Activated CD8-positive, alpha-beta T cell treated with anti-CD3 and anti-CD28 coated beads for 36 hours (primary cell): Measurements from ENCODE around the gene PWWP2B. TPM values are rescaled to one million over a fixed set of nuclear protein-coding genes. Genes with fewer than 3 reads are reported as not detected.

Experiments used
- ATAC-seq: fragments of 200-7000 bp; cut with Tn5 transposase; one replicate; pipeline ENCODE4 v1.10.0; 2021; ENCODE audit warnings: mild to moderate bottlenecking, moderate library complexity
- CTCF ChIA-PET: fragments of 350-600 bp; sonication (Branson Sonifier 250); formaldehyde crosslinking; loops from one replicate; lab custom pipeline; 2021; ENCODE audit warnings: antibody characterized with exemption; lab: Charles Lee
- POLR2A ChIA-PET: fragments of 350-600 bp; sonication (Branson Sonifier 250); formaldehyde crosslinking; loops from one replicate; lab custom pipeline; 2021; ENCODE audit warnings: antibody characterized with exemption; lab: Charles Lee
- DNase-seq: peaks from one replicate; pipeline ENCODE4 v3.0.0-alpha.2; 2020
- H3K27ac Mint-ChIP-seq: one replicate; pipeline ENCODE4 v1.8.0; 2021; ENCODE audit warnings: mild to moderate bottlenecking, mixed read lengths
- H3K27me3 Mint-ChIP-seq: one replicate; pipeline ENCODE4 v1.8.0; 2021; ENCODE audit warnings: mixed read lengths
- H3K36me3 Mint-ChIP-seq: one replicate; pipeline ENCODE4 v1.8.0; 2021; ENCODE audit warnings: low read depth, mixed read lengths
- H3K4me1 Mint-ChIP-seq: one replicate; pipeline ENCODE4 v1.8.0; 2021; ENCODE audit warnings: low read depth, mixed read lengths
- H3K4me3 Mint-ChIP-seq: one replicate; pipeline ENCODE4 v1.8.0; 2021; ENCODE audit warnings: mild to moderate bottlenecking, moderate library complexity, mixed read lengths
- H3K9me3 Mint-ChIP-seq: one replicate; pipeline ENCODE4 v1.8.0; 2021; ENCODE audit warnings: mixed read lengths
- intact Hi-C: fragments of 100-400 bp; cut with micrococcal nuclease; formaldehyde crosslinking; loops from one replicate; pipeline ENCODE4 v1.10.0; 2022
- total RNA-seq, 2 experiments: library from RNA; stranded (reverse); gene quantifications; one replicate each; pipeline ENCODE4 v1.2.3, GENCODE V29; 2021
- TF ChIP-seq, protein P1 (sequence below): fragments of 200-600 bp; IDR thresholded peaks from one replicate; pipeline ENCODE4 v1.8.0; 2022; ENCODE audit warnings: antibody characterized with exemption, mild to moderate bottlenecking

Gene PWWP2B
- total RNA-seq, 2 experiments from 2014 or later: 6.0 to 6.6 TPM

GRCh38 chr10:132413226-132414205 lies 16.5 kb downstream of the PWWP2B start:
- no peak for DNase-seq
- CTCF ChIA-PET: interaction anchor here (1.3 kb wide), 1 partner anchor 30 kb away, joined by 4 read pairs; no protein-coding TSS in a partner anchor
- Mint-ChIP-seq H3K4me3 (no peak overlapping the region), H3K36me3 (no peaks in the 10 kb centered on the region), H3K27ac (no peak overlapping the region), H3K4me1 (no peaks in the 10 kb centered on the region), H3K9me3 (no peaks in the 10 kb centered on the region), H3K27me3 (no peaks in the 10 kb centered on the region)
- intact Hi-C loops: no loop called here
- no peak for ATAC-seq
- POLR2A ChIA-PET: interaction anchor here (1.0 to 1.2 kb wide), 2 partner anchors 8 to 33 kb away, joined by 3 read pairs; no protein-coding TSS in a partner anchor
- TF ChIP-seq, protein P1, sequence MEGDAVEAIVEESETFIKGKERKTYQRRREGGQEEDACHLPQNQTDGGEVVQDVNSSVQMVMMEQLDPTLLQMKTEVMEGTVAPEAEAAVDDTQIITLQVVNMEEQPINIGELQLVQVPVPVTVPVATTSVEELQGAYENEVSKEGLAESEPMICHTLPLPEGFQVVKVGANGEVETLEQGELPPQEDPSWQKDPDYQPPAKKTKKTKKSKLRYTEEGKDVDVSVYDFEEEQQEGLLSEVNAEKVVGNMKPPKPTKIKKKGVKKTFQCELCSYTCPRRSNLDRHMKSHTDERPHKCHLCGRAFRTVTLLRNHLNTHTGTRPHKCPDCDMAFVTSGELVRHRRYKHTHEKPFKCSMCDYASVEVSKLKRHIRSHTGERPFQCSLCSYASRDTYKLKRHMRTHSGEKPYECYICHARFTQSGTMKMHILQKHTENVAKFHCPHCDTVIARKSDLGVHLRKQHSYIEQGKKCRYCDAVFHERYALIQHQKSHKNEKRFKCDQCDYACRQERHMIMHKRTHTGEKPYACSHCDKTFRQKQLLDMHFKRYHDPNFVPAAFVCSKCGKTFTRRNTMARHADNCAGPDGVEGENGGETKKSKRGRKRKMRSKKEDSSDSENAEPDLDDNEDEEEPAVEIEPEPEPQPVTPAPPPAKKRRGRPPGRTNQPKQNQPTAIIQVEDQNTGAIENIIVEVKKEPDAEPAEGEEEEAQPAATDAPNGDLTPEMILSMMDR: no peak

DNA sequence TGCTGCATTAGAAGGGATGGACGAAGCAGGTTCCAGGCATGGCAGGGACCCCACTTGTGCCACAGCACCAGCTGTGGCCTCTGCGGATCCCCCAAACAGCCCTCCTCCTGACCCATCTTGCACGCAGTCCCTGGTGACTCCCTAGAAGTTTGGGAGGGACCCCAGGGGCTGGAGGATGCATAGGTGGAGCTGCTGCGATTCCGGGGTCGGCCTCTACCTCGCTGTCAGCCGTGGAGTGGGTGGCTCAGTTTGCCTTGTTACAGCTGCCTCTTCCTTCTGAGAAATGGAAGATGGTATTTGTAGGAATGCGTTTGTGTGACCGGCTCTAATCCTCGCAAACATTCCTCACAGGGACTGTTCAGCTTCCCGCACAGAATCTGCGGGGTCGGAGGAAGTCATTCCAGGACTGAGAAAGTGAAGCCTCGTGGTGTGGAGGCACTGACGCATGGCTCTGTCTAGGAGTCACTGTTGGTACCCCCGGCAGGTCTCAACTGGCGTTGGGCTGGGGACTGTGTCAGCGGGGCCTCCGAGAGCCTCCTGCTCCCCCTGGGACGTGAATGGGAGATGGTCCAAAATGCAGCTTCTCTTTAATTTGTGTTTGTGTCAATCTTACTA lies 17.5 kb downstream of the PWWP2B start:
- DNase-seq: no peak
- TF ChIP-seq, protein P1: no peak
- no peak overlapping the region for H3K27ac Mint-ChIP-seq
- H3K4me1 Mint-ChIP-seq: no peaks in the 10 kb centered on the region
- intact Hi-C loops: no loop called here
- POLR2A ChIA-PET: no interaction called here
- no peaks in the 10 kb centered on the region for H3K27me3 Mint-ChIP-seq
- no peak overlapping the region for H3K4me3 Mint-ChIP-seq
- CTCF ChIA-PET: interaction anchor here (1.3 kb wide), 1 partner anchor 29 kb away, joined by 4 read pairs; no protein-coding TSS in a partner anchor
- no peaks in the 10 kb centered on the region for H3K9me3 Mint-ChIP-seq
- no peak for ATAC-seq
- H3K36me3 Mint-ChIP-seq: no peaks in the 10 kb centered on the region

DNA sequence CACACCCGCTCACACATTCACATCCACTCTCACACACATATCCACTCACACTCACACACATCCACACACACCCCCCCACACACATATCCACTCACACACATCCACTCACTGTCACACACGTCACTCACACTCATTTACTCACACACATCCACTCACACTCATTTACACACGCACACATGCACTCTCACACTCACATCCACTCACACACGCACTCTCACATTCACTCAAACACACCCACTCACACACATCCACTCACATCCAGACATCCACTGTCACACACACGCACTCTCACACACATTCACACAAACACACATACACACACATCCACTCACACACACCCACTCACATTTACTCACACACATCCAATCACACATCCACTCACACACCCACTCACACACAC lies 18.3 kb downstream of the PWWP2B start:
- POLR2A ChIA-PET: no interaction called here
- CTCF ChIA-PET: no interaction called here
- H3K27ac Mint-ChIP-seq: no peak overlapping the region

GRCh38 chr10:132415956-132416355 lies 19.0 kb downstream of the PWWP2B start:
- Mint-ChIP-seq H3K27me3 (no peaks in the 10 kb centered on the region), H3K4me1 (peaks cover 5% of the 10 kb centered on the region), H3K4me3 (no peak overlapping the region), H3K36me3 (no peaks in the 10 kb centered on the region), H3K27ac (no peak overlapping the region), H3K9me3 (no peaks in the 10 kb centered on the region)
- ATAC-seq (no peak), DNase-seq (no peak)
- TF ChIP-seq, protein P1: no peak
- CTCF ChIA-PET: no interaction called here
- POLR2A ChIA-PET: no interaction called here
- intact Hi-C loops: no loop called here

More for the DNA sequence above, 18.3 kb downstream of the PWWP2B start:
- intact Hi-C loops: no loop called here
- no peaks in the 10 kb centered on the region for H3K36me3 Mint-ChIP-seq
- H3K9me3 Mint-ChIP-seq: no peaks in the 10 kb centered on the region
- TF ChIP-seq, protein P1: no peak
- DNase-seq: no peak
- no peaks in the 10 kb centered on the region for H3K27me3 Mint-ChIP-seq
- no peak overlapping the region for H3K4me3 Mint-ChIP-seq
- peaks cover 2% of the 10 kb centered on the region for H3K4me1 Mint-ChIP-seq
- ATAC-seq: no peak
